ENCODE results near the gene ALDH3B1. TPM values are rescaled to one million over a fixed set of nuclear protein-coding genes. Genes with fewer than 3 reads are reported as not detected.

The ALDH3B1 gene
- total and polyA plus RNA-seq, 8 donors = 12.1 to 87.1 (median 16.1) TPM

- no peaks in the 10 kb centered on the region for H3K27me3 ChIP-seq
- DNase-seq = peak in 1 of 4 donors; percentile 83
- no peaks in the 10 kb centered on the region for H3K9me3 ChIP-seq
- H3K4me1 ChIP-seq = peaks cover 20 to 68% of the 10 kb centered on the region in 2 donors
- H3K4me3 ChIP-seq = peak overlapping the region; percentile 74 to 78
- intact Hi-C loops (cut with DNase I) = no loop called here
- ATAC-seq = peak; percentile 0
- TF ChIP-seq CTCF (IDR thresholded peaks at IDR 0.05) = no peak
- peak overlapping the region; percentile 90 to 98 for H3K27ac ChIP-seq
- H3K36me3 ChIP-seq = peaks cover 0 to 36% of the 10 kb centered on the region in 2 donors
Measured at GRCh38 chr11:68038226-68038717, 28.1 kb downstream of the ALDH3B1 start.

GRCh38 chr11:68038718-68039525 is 28.8 kb downstream of the ALDH3B1 start, which contains the start of gene TCIRG1:
Gene TCIRG1, plus strand, starts transcription at chr11:68039025. Its CDS starts 2,247 bp downstream, at chr11:68041272.
- Histone ChIP-seq H3K27ac (peak within 1 kb of the TSS; percentile 90 to 98), H3K27me3 (no peaks in the 10 kb centered on the region), H3K4me3 (peak within 1 kb of the TSS; percentile 74 to 78), H3K9me3 (no peaks in the 10 kb centered on the region), H3K36me3 (peaks cover 0 to 36% of the 10 kb centered on the region in 2 donors), H3K4me1 (peaks cover 20 to 68% of the 10 kb centered on the region in 2 donors)
- ATAC-seq (peak; percentile 87), DNase-seq (peak; percentile 62 to 97 (median 88))
- peak in 1 of 2 donors; percentile 27 for TF ChIP-seq CTCF (IDR thresholded peaks at IDR 0.05)
- intact Hi-C loops (cut with DNase I) = no loop called here

GRCh38 chr11:68039526-68040086 is 29.5 kb downstream of the ALDH3B1 start:
- H3K27ac ChIP-seq = peak overlapping the region; percentile 90 to 98
- H3K36me3 ChIP-seq = peaks cover 0 to 40% of the 10 kb centered on the region in 2 donors
- no peak for TF ChIP-seq CTCF (IDR thresholded peaks at IDR 0.05)
- H3K4me3 ChIP-seq = peak overlapping the region; percentile 74 to 78
- peak in 1 of 4 donors; percentile 74 for DNase-seq
- H3K9me3 ChIP-seq = no peaks in the 10 kb centered on the region
- intact Hi-C loops (cut with DNase I) = no loop called here
- peak; percentile 1 for ATAC-seq
- no peaks in the 10 kb centered on the region for H3K27me3 ChIP-seq
- H3K4me1 ChIP-seq = peaks cover 20 to 68% of the 10 kb centered on the region in 2 donors

GRCh38 chr11:68040101-68040956 is 30.2 kb downstream of the ALDH3B1 start:
- no peak for TF ChIP-seq CTCF (IDR thresholded peaks at IDR 0.05)
- Histone ChIP-seq H3K27ac (peak overlapping the region; percentile 90 to 98), H3K27me3 (no peaks in the 10 kb centered on the region), H3K4me3 (peak overlapping the region; percentile 74 to 78), H3K36me3 (peaks cover 0 to 48% of the 10 kb centered on the region in 2 donors), H3K9me3 (no peaks in the 10 kb centered on the region), H3K4me1 (peaks cover 20 to 65% of the 10 kb centered on the region in 2 donors)
- DNase-seq (peak; percentile 39 to 92 (median 76)), ATAC-seq (peak; percentile 54)
- intact Hi-C loops (cut with DNase I) = no loop called here
